Right lobe of liver (tissue), 6 donors: ENCODE data around the gene HOXA13. TPM values are rescaled to one million over a fixed set of nuclear protein-coding genes. Genes with fewer than 3 reads are reported as not detected.

ENCODE experiments used
- ATAC-seq, 4 donors: fragments of 200-7000 bp; cut with Tn5 transposase; one replicate each; pipeline ENCODE4 v1.9.1; 2020; ENCODE audit warnings: mild to moderate bottlenecking in 4 of 4, moderate library complexity in 4 of 4
- DNase-seq, 3 donors: peaks; one replicate each; pipeline ENCODE4 v3.0.0-alpha.2; 2020
- H3K27ac ChIP-seq, 3 donors: fragments of 200-600 bp; one replicate each; pipeline ENCODE4 v1.8.0; 2022
- H3K27me3 ChIP-seq, 2 donors: fragments of 200-600 bp; one replicate each; pipeline ENCODE4 v1.8.0; 2022
- H3K36me3 ChIP-seq, 4 donors: fragments of 200-600 bp; sonication (generic) in 1 of 4; one replicate each; pipeline versions ENCODE4 v1.5.1 to v1.8.0; 2017 to 2022; ENCODE audit warnings: control low read depth in 1 of 4
- H3K4me1 ChIP-seq, 4 donors: fragments of 200-600 bp; sonication (generic) in 1 of 4; one replicate each; pipeline versions ENCODE4 v1.5.1 to v1.8.0; 2017 to 2022; ENCODE audit warnings: control low read depth in 1 of 4
- H3K4me3 ChIP-seq, 3 donors: fragments of 200-600 bp; one replicate each; pipeline ENCODE4 v1.8.0; 2022
- H3K9me3 ChIP-seq, 4 donors: fragments of 200-600 bp; sonication (generic) in 1 of 4; one replicate each; pipeline versions ENCODE4 v1.5.1 to v1.8.0; 2017 to 2022; ENCODE audit warnings: control low read depth in 1 of 4
- POLR2A ChIP-seq: fragments of 450-650 bp; IDR thresholded peaks from one replicate; pipeline ENCODE4 v1.6.1; 2017; ENCODE audit warnings: antibody characterized with exemption, mild to moderate bottlenecking
- WGBS: methylation state at CpG from one replicate; pipeline ENCODE4 v1.1.6; 2018; ENCODE audit warnings: low coverage, low lambda C conversion rate; ENCODE audit not compliant: insufficient coverage; ENCODE audit errors: missing lambda C conversion rate; 5-methylcytosine and 5-hydroxymethylcytosine counted together
- intact Hi-C, 2 donors: fragments of 100-400 bp; cut with DNase I; formaldehyde crosslinking; loops; one replicate each; pipeline versions ENCODE4 v1.11.2 to v1.14.1; 2022
- total RNA-seq, 6 experiments: library from RNA; depleted of rRNA in 2 of 6; stranded (reverse); fragments of >200 nt in 2 of 6; fragmentation: NEBNext Ultra II Directional in 3 of 6; extraction: Animal tissue kit (Norgen Biotek cat#: 25700) in 3 of 6; gene quantifications; one replicate each; pipeline versions ENCODE4 v1.1.0 to v1.2.4, GENCODE V29; 2016 to 2023
- TF ChIP-seq, protein P1 (sequence below), 4 donors: fragments of 200-600 bp in 3 of 4; fragments of 450-650 bp in 1 of 4; IDR thresholded peaks; one replicate each; pipeline versions ENCODE4 v1.5.1 to v1.8.0; 2016 to 2022; ENCODE audit warnings: antibody characterized with exemption in 4 of 4, mild to moderate bottlenecking in 2 of 4
- donor health status: DM: no; HTN: yes; CAD: no.
- donor health status: DM: no; HTN: no; CAD: no.
- donor health status: DM: no; HTN: no; CAD: no.
- donor health status: DM: no; HTN: yes; CAD: no.
- donor health status: DM: no; HTN: yes; CAD: no.

Gene HOXA13
- total RNA-seq, 6 experiments from 2014 or later = not detected

DNA sequence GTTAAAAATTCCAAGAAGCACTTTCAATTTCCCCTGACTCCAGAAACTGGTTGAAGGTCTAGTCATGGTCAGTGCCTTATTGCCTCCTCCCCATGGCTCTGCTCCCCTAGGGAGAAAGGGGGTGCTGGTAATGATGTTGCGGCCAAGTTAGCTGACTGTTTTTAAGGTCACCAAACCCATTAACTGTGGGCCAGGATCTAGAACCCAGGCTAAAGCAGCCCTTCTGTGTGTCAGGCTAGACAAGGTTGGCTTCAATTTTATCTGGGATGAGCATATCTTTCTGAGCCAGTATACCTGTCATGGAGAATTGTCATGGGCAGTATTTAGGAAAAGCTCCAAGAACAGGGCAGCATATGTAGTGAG is 11.2 kb upstream of the HOXA13 start:
- ATAC-seq (no peak), DNase-seq (no peak)
- Histone ChIP-seq H3K9me3 (no peaks in the 10 kb centered on the region), H3K36me3 (no peaks in the 10 kb centered on the region), H3K4me3 (peak overlapping the region in 1 of 3 donors; percentile 34), H3K27me3 (peaks cover 10 to 30% of the 10 kb centered on the region in 2 donors), H3K27ac (no peak overlapping the region), H3K4me1 (peaks cover 0 to 10% (median 3%) of the 10 kb centered on the region in 4 donors)
- TF ChIP-seq POLR2A = no peak
- 100% methylated on average over 1 of the region's 1 CpG for WGBS
- intact Hi-C loops = no loop called here

DNA sequence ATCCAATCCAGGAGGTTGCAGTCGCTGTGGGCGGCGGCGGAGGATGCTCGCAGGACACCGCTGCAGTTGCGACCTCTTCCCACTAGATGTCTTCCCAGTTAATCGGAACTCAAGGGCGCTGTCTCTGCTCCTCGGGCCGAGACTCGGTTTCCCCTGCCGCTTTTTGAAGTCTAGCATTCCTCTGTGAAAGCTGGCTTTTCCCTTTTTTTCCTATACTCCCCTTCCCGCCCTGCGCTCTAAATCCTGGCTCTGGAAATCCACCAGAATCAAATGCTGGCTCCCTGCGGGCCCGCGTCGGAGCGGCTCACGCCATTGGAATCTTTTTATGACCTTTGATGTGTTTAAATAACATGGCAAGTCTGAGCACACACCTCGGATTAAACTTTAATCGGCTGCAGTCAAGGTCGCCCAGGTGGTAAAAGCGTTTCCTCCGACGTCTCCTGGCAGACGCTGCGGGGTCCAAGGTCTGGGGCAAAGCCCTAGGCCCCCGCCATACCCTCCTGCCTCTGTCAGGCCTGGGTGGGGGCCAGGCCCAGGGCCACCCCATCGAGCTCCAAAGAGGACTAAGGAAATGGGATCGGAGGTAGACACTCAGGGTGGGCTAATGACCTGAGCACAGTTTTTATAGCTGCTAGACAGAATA is 10.7 kb upstream of the HOXA13 start:
- WGBS = 5% methylated on average over 19 of the region's 32 CpGs
- DNase-seq (peak in 2 of 3 donors; percentile 48 to 70), ATAC-seq (peak; percentile 85 to 90 (median 88))
- Histone ChIP-seq H3K4me3 (peak overlapping the region; percentile 8 to 41 (median 34)), H3K36me3 (no peaks in the 10 kb centered on the region), H3K27ac (no peak overlapping the region), H3K27me3 (peaks cover 15 to 35% of the 10 kb centered on the region in 2 donors), H3K4me1 (peaks cover 0 to 11% (median 3%) of the 10 kb centered on the region in 4 donors), H3K9me3 (no peaks in the 10 kb centered on the region)
- intact Hi-C loops = no loop called here
- TF ChIP-seq POLR2A = no peak
- TF ChIP-seq, protein P1, sequence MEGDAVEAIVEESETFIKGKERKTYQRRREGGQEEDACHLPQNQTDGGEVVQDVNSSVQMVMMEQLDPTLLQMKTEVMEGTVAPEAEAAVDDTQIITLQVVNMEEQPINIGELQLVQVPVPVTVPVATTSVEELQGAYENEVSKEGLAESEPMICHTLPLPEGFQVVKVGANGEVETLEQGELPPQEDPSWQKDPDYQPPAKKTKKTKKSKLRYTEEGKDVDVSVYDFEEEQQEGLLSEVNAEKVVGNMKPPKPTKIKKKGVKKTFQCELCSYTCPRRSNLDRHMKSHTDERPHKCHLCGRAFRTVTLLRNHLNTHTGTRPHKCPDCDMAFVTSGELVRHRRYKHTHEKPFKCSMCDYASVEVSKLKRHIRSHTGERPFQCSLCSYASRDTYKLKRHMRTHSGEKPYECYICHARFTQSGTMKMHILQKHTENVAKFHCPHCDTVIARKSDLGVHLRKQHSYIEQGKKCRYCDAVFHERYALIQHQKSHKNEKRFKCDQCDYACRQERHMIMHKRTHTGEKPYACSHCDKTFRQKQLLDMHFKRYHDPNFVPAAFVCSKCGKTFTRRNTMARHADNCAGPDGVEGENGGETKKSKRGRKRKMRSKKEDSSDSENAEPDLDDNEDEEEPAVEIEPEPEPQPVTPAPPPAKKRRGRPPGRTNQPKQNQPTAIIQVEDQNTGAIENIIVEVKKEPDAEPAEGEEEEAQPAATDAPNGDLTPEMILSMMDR (IDR thresholded peaks at IDR 0.05) = peak; percentile 68 to 72 (median 70)

DNA sequence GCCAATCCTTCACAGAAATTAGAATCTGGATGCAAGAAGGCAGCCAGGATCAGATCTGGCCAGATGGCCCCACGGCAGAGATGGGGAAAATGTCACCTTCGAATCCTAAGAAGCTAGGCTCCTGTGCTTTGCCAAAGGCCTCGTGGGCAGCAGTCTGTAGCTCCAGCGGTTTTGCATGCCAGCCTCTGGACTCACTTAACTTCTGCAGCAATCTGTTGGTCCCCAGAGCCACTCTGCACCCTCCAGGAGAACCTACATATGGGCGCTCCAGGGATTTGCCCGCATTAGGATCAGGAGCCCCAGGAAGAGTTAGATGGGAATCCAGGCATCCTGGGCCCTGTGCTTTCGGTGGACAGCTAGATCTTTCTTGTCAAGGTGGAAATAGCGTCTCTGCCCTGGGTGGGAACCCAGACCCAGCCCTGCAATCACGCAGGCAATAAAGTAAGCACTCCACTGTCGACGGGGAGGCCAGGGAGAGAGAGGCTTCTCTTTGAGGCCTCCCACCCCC is 10.1 kb upstream of the HOXA13 start:
- peak overlapping the region in 1 of 3 donors; percentile 41 for H3K4me3 ChIP-seq
- peaks cover 0 to 17% (median 3%) of the 10 kb centered on the region in 4 donors for H3K4me1 ChIP-seq
- ATAC-seq (no peak), DNase-seq (no peak)
- intact Hi-C loops = loop anchor here in 1 of 2 donors (10.0 kb wide), 1 partner anchor 815 kb away; no protein-coding TSS in a partner anchor
- H3K27me3 ChIP-seq = peaks cover 21 to 40% of the 10 kb centered on the region in 2 donors
- no peak overlapping the region for H3K27ac ChIP-seq
- no peaks in the 10 kb centered on the region for H3K9me3 ChIP-seq
- no peak for TF ChIP-seq POLR2A
- TF ChIP-seq, protein P1 (IDR thresholded peaks at IDR 0.05) = no peak
- 83% methylated on average over 1 of the region's 11 CpGs for WGBS
- no peaks in the 10 kb centered on the region for H3K36me3 ChIP-seq

DNA sequence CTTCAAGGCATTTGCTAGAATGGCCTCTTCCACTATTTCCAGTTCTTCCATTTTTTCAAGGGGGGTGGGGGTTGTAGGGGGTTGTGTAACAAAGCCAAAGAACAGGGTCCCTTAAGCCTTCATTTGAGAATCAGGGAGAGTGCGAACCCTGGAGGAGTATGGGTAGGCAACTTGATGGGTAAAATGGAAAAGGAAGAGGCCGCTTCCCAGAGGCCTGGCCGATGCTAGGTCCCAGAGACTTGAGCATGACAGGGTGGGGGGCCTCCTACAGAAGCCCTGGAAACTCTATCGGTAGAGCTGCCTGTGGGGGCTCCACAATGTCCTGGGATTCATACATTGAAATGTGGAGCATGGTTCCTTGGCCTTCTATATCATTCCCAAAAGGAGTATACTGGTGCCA is 9.1 kb upstream of the HOXA13 start:
- DNase-seq = no peak
- no peak for ATAC-seq
- Histone ChIP-seq H3K36me3 (no peaks in the 10 kb centered on the region), H3K4me3 (no peak overlapping the region), H3K27me3 (peaks cover 25 to 47% of the 10 kb centered on the region in 2 donors), H3K9me3 (no peaks in the 10 kb centered on the region), H3K27ac (no peak overlapping the region), H3K4me1 (peaks cover 0 to 20% (median 3%) of the 10 kb centered on the region in 4 donors)
- 80% methylated on average over 1 of the region's 4 CpGs for WGBS
- intact Hi-C loops = loop anchor here in 1 of 2 donors (10.0 kb wide), 1 partner anchor 816 kb away; no protein-coding TSS in a partner anchor
- no peak for TF ChIP-seq POLR2A
- TF ChIP-seq, protein P1 (IDR thresholded peaks at IDR 0.05) = no peak

DNA sequence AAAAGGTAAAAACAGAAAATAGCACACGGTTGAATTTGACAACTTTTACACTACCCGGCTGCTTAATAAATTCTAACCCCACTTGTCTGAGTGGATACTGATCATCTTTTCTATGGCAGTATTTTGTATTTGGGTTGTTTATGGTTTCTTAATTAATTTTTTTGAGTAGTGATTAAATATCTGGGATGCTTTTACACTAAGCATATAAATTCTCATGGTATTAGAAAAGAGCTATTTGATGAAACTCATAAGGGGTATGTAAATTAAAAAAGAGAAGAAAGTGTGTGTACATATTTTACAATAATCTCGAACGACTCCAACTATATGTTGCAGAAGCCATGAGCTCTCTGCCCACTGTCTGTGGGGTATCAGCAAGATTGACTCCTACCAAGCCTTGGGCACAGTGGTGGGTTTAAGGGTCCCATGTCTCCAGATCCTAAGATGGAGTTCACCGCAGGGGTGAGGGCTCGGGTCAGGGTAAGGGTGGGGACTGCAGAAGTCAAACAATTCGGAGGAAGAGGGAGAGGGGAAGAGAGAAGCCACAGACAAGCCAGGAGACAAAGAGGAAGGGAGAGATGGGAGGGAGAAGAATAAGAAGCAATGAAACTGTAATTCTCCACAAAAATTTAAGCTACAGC is 7.6 kb upstream of the HOXA13 start:
- peaks cover 0 to 14% (median 3%) of the 10 kb centered on the region in 4 donors for H3K4me1 ChIP-seq
- DNase-seq (no peak), ATAC-seq (no peak)
- H3K4me3 ChIP-seq = no peak overlapping the region
- no peaks in the 10 kb centered on the region for H3K36me3 ChIP-seq
- 32% methylated on average over 6 of the region's 7 CpGs for WGBS
- H3K9me3 ChIP-seq = no peaks in the 10 kb centered on the region
- H3K27me3 ChIP-seq = peaks cover 26 to 44% of the 10 kb centered on the region in 2 donors
- H3K27ac ChIP-seq = no peak overlapping the region
- intact Hi-C loops = loop anchor here in 1 of 2 donors (10.0 kb wide), 1 partner anchor 817 kb away; no protein-coding TSS in a partner anchor
- no peak for TF ChIP-seq POLR2A
- TF ChIP-seq, protein P1 (IDR thresholded peaks at IDR 0.05) = no peak
